HG03159 (cell line): ENCODE data around the gene PNPLA5.

ENCODE experiments used
- ATAC-seq: cut with Tn5 transposase; IDR thresholded peaks from one replicate; pipeline ENCODE4 v1.9.1; 2021; ENCODE audit warnings: mild to moderate bottlenecking, moderate library complexity; ENCODE audit not compliant: unreplicated experiment

The PNPLA5 gene

DNA sequence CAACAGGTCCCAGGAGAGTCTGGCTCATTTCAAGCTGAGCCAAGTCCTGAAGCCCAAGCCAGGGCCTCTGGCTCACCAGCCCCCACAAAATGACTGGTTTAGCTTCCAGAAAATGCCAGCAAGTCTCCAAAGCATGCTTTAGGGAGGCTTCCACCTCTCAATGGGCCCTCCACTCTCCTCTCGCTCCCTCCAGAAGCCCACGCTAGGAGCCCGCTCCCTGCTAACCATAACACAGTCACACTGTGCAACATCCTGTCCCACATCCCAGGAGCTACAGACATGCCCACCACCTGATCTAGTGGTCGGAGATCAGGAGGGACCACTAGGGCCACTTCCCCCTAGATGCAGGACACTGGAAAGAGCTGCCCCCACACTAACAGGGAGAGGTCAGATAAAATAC lies 36.4 kb downstream of the PNPLA5 start:
- no peak for ATAC-seq

- no peak for ATAC-seq
Observed at GRCh38 chr22:43854786-43855271, 37.0 kb downstream of the PNPLA5 start.

GRCh38 chr22:43854121-43854785 lies 37.6 kb downstream of the PNPLA5 start:
- no peak for ATAC-seq

- ATAC-seq = no peak
Observed at GRCh38 chr22:43853328-43853931, 38.4 kb downstream of the PNPLA5 start.

GRCh38 chr22:43852573-43853327 lies 39.1 kb downstream of the PNPLA5 start:
- no peak for ATAC-seq

DNA sequence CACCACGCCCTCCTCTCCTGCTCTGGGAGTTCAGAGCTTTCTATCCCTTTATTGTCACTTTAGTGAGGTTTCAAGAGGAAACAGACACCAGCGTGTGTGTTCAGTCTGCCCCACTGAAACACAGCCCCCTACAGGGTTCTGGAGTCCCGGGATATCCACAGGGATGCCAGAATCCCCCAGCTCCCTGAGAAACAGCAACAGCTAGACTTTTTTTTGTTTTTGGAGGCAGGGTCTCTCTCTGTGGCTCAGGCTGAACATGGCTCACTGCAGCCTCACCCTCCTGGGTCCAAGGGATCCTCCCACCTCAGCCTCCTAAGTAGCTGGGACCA lies 39.9 kb downstream of the PNPLA5 start:
- ATAC-seq = no peak

DNA sequence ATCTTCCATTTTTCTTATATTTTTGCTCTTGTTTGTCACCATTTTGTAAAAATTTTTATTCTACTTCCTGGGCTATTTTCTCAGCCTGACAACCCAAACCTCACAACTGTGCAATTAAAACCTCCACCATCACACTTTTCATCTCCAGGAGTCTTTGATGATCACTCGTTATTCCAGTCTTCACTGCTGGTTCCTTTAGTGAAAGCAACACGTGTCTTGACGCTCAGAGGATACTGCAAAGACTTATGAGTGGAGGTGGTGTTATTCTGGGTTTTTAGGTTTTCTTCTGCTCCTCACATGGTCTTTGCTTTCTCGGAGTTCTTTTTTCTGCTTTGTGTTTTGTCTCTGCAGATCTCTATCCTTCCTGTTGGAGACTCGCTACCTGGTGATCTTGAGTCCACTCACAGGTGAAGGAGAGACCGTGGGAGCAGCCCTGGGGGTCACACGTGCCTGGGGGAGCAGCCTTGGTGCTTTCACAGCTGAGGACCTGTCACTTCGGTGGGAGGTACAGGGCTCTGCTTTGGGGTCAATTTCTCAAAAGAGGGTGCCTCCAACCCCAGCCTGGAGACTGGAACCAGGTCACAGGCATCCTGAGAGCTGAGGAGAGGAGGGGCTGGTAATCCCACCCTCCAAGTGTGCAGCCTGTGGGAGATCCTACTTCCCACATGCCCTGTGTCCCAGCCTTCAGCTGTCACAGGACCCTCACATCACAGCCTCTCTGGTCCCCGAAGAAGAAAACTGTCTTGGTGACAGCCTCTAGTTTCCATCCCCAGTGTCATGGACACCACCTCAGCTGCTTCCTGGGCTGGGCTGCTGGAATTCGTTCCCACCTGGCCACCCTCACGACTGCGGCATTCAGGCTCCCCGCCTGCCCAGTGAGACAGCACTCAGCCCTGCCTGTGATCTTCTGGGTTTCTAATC lies 40.5 kb downstream of the PNPLA5 start:
- ATAC-seq = no peak

- no peak for ATAC-seq
Observed at GRCh38 chr22:43850529-43850928, 41.3 kb downstream of the PNPLA5 start.

- ATAC-seq = no peak
Observed at GRCh38 chr22:43849731-43850130, 42.1 kb downstream of the PNPLA5 start.

DNA sequence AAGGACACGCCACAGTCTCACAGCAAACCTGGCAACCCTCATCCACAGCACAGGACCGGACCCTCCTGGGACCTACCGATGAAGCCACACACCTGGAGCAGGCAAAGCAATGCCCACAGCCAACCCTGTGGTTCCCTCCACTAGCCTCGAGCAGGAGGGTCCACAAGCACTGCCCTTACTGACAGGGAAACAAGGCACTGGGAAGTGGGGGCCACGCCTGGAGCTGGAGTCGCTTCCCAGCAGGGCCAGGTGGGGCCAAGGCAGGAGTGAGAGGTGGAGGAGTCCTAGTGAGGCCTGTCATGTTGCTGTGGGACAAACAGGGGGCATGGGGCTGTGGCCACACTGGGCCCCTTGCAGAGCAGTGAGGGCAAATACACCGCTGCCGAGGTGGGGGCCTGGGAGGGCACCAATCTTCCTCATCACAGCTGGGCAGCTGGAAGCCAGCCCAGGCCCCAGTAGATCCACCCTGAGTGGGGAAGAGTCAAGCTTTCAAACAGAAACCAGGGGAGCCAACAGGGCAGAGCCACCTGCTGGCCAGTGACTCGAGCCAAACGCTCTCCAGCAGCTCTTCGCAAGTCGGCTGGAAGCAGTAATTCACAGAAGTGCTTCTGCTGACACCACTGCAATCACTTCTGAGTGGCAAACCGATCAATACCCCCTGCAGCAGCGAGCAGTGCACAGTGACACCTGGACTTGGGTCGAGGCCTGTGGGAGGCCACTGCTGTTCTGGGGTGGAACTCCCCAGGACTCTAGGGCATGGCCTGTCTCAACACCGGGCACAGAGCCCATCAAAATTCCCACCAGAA lies 43.2 kb downstream of the PNPLA5 start:
- no peak for ATAC-seq

- ATAC-seq = no peak
Observed at GRCh38 chr22:43847376-43848289, 44.2 kb downstream of the PNPLA5 start.

- ATAC-seq = no peak
Observed at GRCh38 chr22:43846966-43847365, 44.8 kb downstream of the PNPLA5 start.

DNA sequence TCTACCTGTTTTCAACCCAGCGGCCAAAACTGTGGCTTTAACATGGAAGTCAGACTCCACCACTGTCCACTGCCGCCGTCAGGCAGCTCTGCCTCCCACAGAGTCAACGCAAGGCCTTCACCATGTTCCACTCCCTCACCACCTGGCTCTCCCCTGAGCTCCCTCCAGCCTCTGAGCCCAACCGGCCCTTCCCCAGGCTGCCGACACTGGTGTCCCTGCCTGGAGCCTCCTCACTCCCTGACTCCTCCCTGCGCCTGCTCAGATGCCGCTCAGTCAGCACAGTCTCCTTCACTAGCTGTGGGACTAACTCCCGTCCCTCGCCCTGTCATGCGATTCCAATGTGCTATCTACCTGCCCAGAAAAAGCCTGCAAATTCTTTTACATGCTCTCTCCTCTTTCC lies 45.8 kb downstream of the PNPLA5 start:
- ATAC-seq = no peak

- no peak for ATAC-seq
Observed at GRCh38 chr22:43844560-43845545, 47.0 kb downstream of the PNPLA5 start.

GRCh38 chr22:43843783-43844530 lies 47.9 kb downstream of the PNPLA5 start:
- ATAC-seq = no peak

DNA sequence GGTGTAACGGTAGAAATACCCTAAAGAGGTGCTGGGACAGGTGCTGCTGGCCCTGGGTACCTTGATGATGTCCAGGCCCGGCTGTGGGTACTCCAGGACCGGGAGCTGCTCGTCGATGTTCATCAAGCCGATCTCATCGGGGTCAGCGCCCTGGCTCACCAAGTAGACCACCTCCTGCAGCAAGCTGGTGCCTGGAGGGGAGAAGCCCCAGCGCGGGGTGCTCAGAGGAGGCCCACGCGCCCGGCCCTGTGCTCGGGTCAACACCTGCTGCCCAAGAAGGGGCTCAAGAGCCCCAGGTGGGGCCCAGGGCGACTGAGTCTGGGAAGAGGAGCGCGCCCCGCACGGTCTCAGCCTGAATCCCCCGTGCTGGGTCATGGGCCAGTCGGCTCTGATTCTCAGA lies 50.1 kb downstream of the PNPLA5 start:
- no peak for ATAC-seq

DNA sequence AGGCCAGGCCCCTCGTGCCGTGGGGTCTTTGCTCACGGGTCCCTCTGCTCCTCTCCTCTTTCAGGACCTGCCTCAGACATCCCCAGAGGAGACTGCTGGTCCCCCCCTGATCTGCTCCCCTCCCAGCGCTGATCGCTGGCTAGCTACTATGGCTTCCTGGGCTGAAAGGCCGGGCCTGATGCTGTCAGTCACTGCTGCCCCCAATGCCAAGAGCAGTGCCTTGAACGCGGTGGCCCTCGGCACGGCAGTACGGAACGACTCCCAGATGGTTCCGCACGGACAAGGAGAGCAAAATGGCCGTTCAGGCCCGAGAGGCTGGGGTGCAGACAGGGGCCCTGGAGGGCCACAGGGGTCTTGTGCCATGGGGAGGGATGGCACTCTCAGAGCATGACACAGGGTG lies 51.0 kb downstream of the PNPLA5 start:
- ATAC-seq = no peak
